Panc1 (cell line): ENCODE measurements around the gene SLCO2A1.

ENCODE experiments used
- CTCF ChIP-seq: fragments of 450-650 bp; IDR thresholded peaks from 2 replicates; pipeline ENCODE4 v1.5.1; 2017; ENCODE audit warnings: mild to moderate bottlenecking
- POLR2AphosphoS5 ChIP-seq: IDR thresholded peaks from 2 replicates; pipeline ENCODE4 v1.6.1; 2012; ENCODE audit warnings: mild to moderate bottlenecking, low read depth, low read length, moderate library complexity
- REST ChIP-seq, 2 experiments: IDR thresholded peaks; 2 replicates each; pipeline ENCODE4 v1.6.1; 2011 to 2012; ENCODE audit warnings: low read depth in 2 of 2, control low read depth in 1 of 2, low read length in 1 of 2, mild to moderate bottlenecking in 1 of 2, moderate library complexity in 1 of 2; ENCODE audit not compliant: insufficient read depth in 1 of 2
- TCF7L2 ChIP-seq: IDR thresholded peaks from 2 replicates; pipeline ENCODE4 v1.6.1; 2011; ENCODE audit warnings: mild to moderate bottlenecking, low read depth, low read length, inconsistent platforms

- no peak for TF ChIP-seq CTCF
- TF ChIP-seq TCF7L2: no peak
- TF ChIP-seq REST (IDR thresholded peaks at IDR 0.05; ENCODE audit: insufficient read depth in 1 of 2, low read depth in 2 of 2, low read length in 1 of 2): no peak
- TF ChIP-seq POLR2AphosphoS5: no peak
These were observed 37.2 kb upstream of the SLCO2A1 start for GRCh38 chr3:134066651-134067530.
